HCT116 (cell line): Measurements from ENCODE around the gene LRRTM3.

Experiments used
- EZH2 ChIP-seq: fragments of 200-600 bp; sonication (generic); IDR thresholded peaks from 2 replicates; pipeline ENCODE4 v1.6.1; 2017; ENCODE audit warnings: antibody characterized with exemption, mixed run types
- TF ChIP-seq, protein P1 (sequence below), 3 experiments: fragments of 200-600 bp in 1 of 3; sonication (generic) in 1 of 3; IDR thresholded peaks in 2 of 3; conservative IDR thresholded peaks in 1 of 3; 2 replicates each; pipeline ENCODE4 v1.5.1; 2012 to 2017; ENCODE audit warnings: low read depth in 2 of 3, low read length in 2 of 3, antibody characterized with exemption in 1 of 3, borderline replicate concordance in 1 of 3, control low read depth in 1 of 3, mild to moderate bottlenecking in 1 of 3, mixed read lengths in 1 of 3, mixed run types in 1 of 3, moderate library complexity in 1 of 3; ENCODE audit not compliant: insufficient read depth in 1 of 3

DNA sequence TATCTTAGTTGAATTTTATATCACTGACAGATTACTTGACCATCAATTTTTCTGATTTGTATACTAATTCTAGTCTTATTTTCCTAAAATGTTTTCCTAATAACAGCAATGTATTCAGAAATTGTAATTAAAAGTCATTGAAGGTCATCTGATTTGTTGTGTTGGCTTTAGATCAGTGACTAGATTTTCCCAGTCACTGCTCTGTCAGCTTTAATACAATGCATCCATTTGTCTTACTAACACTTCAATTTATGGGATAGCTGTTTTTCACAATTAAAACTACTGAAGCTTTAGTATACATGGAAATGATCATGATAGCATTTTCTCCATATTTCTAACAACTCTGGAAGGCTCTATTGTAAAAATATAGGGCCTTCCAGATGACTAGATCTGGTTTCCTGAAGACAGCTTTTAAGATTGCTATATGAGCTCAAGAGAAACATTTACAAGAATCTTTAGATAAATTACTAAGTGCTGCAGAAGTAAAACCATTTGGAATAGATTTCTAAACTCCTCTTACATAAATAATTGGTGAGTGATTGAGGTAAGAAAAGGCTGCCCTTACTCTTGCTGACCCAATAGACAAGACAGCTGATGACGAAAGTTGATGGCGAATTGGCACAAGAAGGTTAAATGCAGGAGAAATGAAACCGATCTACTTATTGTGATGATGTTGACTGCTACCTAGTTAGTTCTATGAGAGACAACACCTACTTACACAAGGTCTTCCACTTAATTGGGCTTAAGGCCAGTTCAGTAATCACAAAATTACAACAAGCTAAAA lies 74.1 kb downstream of the LRRTM3 start:
- TF ChIP-seq, protein P1, sequence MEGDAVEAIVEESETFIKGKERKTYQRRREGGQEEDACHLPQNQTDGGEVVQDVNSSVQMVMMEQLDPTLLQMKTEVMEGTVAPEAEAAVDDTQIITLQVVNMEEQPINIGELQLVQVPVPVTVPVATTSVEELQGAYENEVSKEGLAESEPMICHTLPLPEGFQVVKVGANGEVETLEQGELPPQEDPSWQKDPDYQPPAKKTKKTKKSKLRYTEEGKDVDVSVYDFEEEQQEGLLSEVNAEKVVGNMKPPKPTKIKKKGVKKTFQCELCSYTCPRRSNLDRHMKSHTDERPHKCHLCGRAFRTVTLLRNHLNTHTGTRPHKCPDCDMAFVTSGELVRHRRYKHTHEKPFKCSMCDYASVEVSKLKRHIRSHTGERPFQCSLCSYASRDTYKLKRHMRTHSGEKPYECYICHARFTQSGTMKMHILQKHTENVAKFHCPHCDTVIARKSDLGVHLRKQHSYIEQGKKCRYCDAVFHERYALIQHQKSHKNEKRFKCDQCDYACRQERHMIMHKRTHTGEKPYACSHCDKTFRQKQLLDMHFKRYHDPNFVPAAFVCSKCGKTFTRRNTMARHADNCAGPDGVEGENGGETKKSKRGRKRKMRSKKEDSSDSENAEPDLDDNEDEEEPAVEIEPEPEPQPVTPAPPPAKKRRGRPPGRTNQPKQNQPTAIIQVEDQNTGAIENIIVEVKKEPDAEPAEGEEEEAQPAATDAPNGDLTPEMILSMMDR (IDR thresholded peaks at IDR 0.05 in 2 of 3, conservative IDR thresholded peaks at IDR 0.05 in 1 of 3; ENCODE audit: borderline replicate concordance in 1 of 3, insufficient read depth in 1 of 3, low read depth in 2 of 3, low read length in 2 of 3), result no peak
- no peak for TF ChIP-seq EZH2
